NCI-H526 (cell line): ENCODE measurements around the gene DHRS12.
"Not testable (repeated sequence)": the region's sequence is repeated elsewhere in the genome, so short reads cannot be mapped to it uniquely, and the experiment has no call there.

Experiments used
- DNase-seq, 2 experiments: peaks; one replicate each; lab custom pipeline; 2025; lab: John Stamatoyannopoulos, UW

The DHRS12 gene

DNA sequence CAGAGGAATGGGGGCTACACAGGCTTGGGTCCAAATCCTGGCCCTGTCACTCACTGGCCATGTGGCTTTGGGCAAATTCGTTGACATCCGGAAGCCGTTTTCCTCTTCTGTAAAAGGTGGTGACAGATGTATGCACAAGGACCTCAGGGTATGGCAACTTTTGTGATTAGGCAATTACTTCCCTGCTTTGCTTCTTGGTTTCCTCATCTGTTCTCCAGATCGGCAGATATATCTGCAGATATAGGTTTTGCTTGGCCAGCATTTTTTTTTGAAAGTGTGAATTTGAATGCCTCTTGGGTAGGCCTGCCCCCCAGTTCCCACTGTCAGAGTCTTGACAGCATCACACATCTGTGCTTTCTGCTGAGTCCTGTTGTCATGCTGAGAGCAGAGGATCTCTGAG is 23.3 kb upstream of the DHRS12 start:
- no peak for DNase-seq

DNA sequence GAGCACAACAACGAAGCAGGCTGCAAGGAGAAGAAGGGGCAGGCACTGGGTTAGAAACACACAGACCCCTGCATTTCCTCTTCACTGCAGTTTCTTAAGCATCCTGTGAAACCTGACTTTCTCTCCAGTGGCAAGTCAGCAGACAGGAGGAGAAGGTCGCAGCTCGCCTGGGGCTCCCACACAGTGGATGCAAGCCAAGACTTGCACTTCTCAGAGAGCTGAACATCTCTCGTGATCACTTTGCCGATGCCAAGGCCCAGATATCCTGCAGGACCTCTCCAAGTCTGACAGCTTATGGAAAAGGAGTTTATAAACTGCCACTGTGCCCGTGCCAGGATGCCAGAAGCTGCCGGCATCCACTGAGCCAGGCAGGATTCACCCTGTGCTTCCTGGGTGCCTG is 22.6 kb upstream of the DHRS12 start:
- DNase-seq = no peak

DNA sequence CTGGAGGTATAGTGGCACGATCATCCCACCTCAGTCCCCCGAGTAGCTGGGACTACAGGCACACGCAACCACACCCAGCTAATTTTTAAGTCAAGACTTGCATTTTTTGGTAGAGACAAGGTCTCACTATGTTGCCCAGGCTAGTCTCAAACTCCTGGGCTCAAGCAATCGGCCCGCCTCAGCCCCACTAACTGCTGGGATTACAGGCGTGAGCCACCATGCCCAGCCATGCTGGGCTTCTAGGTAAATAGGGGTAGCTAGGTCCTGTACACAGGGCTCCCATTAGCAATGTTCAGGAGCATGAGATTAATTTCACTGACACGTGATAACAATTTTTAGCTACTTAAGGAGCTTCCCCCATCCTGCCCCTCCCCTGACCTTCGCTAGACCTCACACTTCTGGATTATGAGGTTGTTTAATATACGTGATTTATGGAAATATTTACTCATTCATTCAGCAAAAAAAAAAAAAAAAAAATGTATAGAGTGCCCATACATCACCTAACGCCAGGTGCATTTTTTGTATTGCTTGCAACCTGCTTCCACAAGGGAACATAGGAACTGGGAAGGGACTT is 21.8 kb upstream of the DHRS12 start:
- no peak for DNase-seq

DNA sequence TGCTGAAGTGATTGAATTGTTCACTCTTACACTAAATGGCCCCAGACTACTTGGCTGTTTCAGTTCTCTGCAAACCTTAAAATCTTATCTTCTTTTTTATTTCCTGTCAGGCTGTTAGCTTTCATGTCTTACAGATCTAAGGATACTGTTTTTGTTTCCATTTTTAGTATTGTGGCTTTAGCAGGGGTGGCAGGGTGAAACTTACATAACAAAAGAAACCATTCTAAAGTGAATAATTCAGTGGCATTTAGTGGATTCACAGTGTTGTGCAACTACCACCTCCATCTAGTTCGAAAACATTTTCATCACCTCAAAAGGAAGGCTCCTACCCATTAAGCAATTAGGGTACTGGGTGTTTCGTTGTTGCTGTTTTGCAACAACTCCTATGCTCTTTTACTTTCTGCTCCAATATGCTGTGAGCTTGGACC is 21.2 kb upstream of the DHRS12 start:
- DNase-seq = no peak

DNA sequence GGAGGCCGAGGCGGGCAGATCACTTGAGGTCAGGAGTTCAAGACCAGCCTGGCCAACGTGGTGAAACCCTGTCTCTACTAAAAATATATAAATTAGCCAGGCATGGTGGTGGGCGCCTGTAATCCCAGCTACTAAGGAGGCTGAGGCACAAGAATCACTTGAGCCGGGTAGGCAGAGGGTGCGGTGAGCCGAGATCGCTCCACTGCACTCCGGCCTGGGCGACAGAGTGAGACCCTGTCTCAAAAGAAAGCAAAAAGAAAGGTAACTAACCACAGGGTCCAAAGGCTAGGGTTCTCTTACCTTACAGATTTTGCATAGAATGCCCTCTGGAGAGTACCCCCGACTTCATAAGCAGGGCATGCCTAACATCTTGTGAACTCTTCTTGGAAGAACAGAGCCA is 20.7 kb upstream of the DHRS12 start:
- not testable (repeated sequence) for DNase-seq

DNA sequence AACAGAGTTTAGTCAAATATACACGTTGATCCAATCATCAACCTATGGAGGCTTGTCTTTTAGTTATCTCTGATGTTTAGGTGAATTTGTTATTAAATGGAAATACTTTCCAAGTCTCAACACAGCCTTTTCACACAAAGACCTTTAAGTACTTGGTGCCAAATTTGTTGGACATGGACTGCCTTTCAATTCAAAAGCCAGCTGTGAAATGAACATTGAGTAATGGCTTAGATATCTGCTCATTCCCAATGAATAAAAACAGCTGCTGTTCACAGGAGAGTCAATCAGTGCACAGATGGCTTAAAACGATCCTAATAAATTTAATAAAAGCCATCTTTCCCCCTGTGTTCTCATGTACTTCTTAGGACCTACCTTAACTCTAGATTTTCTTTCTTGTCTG is 19.9 kb upstream of the DHRS12 start:
- DNase-seq = no peak

DNA sequence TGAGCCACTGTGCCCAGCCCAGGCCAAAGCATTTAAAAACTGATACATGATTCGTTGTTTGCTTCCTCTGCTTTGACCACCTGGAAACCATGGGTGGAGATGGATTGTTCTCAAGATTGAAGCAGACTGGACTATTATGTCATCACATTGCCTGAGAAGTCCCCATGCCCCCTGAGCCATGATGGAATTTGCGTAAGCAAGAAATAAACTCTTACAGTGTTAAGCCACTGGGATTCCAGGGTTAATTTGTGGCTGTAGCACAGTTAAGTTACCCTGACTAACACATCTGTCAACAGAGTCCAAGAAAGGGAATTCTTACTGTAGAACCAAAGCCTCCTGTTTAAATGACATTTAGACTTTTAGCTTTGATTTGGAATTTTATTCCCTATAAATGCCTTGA is 19.4 kb upstream of the DHRS12 start:
- no peak for DNase-seq

DNA sequence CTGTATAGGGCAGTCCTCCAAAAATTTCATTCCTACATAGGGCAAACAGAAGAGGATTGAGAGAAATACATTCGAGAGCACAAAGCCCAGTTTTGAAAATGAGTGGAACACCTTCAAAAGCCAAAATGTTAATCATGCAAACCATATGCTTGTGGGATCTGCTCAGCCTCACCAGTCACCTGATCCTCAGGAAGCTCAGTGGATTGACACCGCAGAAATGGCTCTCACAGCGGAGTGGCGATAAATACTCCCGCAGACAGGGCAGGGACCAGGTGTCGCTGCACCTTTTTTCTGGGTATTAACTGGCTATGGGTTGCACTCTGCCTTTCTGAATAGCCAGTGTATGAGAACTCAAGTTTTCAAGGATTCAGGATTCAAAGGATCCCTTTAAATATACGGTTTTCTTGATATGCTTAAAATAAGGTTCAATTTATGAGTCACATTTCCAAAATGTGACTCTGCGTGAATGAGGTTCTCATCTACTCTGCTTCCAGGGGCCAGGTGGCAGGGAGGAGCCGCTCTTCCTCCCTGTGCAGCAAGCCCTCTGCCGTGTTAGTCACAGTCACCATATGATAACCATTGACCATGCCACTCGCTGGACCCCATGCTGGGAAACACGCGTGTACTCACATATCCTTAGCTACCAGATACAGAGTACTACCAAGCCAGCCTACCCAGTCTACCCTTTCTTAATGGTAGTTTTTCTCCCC is 18.3 kb upstream of the DHRS12 start:
- peak; percentile 49 to 76 for DNase-seq

DNA sequence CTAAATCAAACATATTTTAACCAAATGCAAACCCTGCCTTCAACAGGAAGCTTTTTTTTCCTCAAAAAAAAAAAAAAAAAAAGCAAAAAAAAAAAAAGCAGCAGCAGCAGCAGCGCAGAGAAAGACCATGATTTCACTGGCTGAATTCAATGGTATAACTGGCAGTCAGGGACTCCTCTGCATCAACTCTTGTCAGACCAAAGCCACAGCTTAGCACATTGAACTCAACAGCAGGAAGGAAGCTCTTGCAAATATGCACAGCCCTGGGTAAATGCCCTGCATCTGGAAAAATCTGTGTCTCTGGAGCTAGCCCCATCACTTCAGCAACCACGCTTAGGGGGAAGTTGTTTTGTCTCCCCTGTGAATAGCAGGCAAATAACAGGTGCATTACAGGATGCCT is 17.6 kb upstream of the DHRS12 start:
- DNase-seq = peak in 1 of 2 experiments; percentile 55

DNA sequence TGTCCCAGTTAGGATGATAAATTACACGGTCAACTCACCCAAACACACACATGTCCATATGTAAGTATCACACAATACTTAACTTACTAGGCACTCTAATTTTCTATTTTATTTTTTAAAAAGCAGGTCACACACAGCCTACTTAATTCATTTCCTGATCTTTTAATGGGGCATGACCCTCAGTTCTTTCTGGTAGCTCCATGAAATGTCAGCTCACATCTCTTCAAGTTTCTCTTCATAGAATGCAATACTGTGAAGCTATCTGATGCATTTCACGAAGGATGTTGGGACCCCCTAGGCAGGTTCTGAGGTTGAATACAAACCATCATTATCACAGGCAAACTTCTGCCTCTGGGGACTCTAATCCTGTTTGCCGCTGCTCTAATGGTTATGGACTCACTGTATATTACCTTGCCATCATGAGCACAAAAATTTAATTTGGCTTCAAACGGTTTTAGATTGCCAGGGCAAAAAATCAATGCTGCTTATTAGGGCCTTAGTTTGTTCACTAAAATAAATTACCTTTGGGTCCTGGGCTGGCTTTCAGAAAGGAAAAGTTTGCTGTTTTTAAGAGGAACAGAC is 16.1 kb upstream of the DHRS12 start:
- no peak for DNase-seq

DNA sequence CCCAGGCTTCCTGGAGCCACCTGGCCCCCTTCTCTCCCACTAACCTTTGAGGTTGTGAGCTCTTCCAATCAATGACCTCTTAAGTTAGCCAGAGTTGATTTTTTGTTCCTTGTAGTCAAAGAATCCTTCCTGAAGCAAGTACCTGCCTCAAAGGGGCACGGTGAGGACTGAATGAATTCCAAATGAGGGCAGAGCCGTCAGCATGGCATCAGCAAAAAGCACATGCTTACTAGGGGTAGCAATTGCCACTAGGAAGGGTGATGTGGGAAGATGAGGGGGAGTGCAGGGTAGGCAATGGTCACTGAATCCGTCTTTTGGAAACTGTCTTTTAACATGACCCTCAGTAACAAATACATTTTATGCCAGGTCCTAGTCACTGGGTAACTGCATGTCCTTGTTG is 15.6 kb upstream of the DHRS12 start:
- DNase-seq = no peak

DNA sequence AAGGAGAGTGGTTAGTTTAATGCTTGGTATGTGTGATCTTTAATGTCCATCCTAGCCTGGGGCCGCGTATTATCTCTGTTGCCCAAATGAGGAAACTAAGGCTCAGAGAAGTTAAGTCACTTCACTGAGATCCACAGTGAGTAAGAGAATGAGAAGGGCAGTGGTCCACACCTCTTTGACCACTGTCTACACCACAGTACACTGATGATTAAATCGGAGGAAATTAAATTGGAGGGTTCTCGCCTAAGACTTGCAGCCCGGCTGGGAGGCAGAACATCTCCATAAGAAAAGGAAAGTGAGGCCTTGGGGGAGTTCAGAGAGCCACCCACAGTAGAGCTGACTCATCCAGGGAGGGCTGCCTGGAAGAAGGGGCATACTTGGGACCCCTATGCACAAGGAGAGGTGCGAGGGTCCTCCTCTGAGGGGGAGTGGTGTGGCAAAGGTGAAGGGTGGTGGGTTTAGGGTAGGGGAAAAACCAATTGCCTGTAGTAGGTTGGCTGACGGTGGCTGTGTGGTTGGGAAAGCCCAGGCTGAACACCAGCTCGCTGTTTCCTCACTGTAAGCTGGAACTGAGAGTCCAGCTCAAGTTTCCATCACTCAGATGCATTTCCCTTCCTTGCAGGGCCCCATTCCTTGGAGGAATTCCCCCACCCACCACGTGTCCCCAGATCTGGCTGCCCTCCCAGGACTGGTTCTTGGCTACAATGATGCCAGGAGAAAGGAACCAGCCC is 15.0 kb upstream of the DHRS12 start:
- DNase-seq = no peak

DNA sequence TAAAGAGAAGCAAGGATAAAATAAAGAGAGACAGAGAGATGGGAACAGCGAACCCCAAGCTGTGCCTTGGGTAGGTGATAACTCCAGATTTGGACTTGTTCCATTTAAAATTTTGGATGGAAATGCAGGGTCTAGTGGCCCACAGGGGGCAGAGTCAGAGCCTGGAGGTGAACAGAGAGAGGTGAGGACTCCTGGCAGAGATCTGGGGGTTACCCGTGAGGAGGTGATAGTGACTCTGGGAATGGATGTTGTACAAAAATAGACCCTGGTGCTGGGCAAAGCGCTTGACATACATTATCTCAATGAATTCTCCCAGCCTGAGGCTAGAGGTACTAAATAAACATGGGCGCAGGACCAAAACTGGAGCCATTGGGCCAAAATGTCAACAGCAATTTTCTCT is 14.3 kb upstream of the DHRS12 start:
- no peak for DNase-seq

DNA sequence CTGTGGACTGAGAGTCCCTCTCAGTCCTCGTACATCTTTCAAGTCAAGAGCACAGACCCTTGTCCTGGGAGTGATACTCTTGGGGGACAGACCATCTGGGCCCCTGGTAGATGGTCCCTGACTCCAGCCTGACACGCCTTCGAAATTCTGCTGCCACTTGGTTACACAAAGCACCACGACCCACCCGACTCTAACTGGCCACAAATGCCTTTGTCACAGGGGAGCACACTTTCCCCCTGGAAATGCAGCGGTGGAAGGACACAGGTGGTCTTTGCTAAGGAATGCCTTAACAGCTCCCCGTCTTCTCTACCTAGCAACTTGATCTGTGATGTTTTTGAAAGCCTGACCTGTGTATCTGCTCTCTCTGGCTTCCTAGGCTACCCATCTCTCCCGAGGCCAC is 13.8 kb upstream of the DHRS12 start:
- no peak for DNase-seq

DNA sequence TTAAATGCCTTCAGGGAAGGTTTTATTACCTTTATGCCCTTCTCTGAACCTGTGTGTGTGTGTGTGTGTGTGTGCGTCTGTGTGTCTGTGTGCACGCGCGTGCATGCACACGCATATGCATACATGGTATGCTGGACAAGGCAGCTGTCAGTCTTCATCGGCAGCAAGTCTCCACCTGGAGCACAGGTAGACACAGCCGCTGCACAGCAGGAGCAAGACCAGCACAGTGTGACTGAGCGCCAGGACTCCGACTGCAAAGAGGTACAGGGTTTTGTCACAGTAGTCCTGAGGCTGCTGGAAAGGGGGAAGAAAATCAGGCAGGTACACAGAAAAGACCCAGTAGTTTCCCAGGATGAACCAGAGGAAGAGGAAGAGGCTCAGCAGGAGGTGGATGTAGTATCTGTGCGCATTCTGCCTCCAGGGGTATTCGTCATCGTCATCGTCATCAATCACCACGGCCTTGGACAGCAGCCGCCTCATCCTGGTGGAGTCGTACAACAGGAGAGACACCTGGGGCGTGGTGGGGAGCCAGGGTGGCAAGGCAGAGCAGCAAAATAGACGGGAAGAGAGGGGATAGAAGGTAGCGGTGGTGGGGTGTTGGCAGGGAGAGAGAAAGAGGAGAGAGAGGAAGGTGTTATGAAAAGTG is 12.8 kb upstream of the DHRS12 start:
- peak in 1 of 2 experiments; percentile 16 for DNase-seq

DNA sequence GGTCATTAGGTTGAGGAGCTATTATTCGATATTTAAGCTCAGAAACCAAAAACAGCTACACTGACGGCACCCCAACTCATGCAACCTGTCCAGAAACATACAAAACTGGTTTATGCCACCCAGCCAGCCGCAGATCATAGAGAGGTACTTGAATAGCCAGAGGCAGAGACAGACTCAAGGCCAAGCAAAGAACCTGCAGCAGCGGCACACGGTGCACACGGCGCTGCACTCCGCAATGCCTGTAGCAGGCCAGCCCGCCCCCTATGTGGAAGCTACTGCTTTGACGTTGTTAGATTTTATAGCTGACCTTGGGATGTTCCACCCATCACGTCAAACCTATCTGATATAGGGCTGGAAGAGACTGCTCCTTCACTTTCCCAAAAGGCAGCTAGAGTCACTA is 11.9 kb upstream of the DHRS12 start:
- no peak for DNase-seq

DNA sequence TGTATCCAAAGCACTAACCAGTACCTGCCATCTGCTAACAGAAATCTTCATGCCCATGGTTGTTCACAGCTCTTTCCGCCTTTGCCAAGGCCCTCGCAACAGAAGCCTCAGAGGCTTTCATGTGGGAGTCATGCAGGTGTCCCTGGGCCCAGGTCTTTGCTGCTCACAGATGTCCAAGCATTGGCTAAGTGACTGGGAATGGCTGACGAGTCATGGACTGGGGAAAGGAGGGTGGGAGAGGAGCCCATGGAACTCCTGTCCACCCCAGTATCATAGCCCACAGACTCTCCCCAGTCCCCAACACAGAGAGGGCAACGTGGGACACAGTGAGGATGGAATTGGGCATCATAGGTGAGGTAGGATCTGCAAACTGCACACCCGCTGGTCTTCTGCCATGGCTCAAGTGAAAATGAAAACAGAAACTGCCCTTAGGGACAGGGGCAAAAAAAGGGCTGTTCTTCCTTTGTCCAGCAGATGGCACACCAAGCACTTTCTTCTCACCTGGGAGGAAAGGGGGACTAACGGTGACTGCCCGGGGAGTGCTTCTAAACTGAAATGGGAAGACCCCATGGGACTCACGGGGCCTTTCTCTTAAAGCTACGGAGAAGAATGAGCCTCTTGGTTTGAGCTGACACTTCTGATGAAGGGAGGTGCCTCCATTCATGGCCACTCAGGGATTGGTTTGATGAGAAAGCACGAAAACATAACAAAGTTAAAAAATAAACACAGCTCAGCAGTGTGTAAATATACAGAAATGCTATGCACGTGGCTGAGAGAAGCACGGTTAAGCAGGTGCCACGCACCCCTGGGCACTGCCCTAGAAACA is 11.1 kb upstream of the DHRS12 start:
- peak; percentile 53 to 84 for DNase-seq

DNA sequence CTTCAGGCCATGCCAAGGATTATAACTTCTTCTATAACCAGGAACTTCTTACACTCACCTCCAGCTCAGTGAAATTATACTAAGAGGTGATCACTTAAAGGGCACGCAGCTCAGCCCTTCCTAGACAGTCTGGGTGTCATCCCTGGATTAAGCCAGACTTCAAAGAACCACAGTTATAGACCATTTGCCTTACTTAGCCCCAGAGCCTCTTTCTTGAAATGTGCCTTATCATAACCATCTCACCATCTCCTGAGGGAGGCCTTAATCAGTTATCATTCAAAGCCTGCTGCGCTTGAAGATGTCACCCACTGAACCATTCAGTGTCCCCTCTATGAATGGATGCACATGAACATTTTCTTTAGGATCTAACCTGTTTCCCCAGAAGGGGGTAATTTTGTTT is 10.1 kb upstream of the DHRS12 start:
- DNase-seq = no peak

DNA sequence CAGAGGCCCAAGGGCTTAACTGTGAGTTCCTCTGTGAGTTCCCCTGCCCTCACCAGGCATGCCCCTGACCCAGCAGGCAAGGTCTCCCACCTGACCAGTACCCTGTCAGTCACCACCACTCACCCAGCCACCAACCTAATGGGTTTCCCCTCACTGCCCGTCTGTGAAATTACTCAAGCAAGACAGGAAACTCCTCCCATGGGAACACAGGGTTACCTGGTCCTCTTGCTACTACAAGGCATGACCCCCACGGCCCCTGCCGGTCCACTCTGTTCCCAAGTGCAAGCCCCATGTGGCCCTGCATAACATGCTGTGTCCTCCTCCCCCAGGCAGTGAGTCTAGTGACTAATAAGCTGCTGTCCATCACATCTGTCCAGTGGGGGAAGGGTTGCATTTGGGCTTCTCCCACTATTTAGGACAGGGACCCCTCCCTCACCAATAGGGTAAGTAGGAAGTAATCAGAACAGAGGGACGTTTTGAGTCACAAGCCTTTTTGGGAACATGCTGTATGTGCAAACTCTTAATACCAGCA is 8.0 kb upstream of the DHRS12 start:
- peak in 1 of 2 experiments; percentile 40 for DNase-seq

DNA sequence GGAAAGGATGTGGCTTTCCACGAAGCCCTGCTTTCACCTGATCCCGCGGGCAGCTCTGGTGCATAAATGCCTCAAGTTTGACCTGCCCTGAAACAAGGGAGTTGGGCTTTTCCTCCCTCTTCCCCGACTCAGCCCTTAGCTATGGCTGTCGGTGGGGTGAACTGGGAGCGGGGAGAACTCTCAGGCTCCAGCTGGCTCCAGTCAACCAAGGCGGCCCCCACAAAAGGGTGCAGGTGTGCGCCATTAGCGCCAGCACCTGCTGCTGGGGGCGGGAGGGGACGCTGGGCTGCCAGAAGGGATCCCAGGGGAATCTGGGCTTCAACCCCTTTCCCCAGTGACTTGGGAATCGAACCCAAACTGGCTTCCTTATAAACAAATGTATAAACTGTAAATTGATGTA is 7.1 kb upstream of the DHRS12 start:
- DNase-seq = peak; percentile 37 to 92

DNA sequence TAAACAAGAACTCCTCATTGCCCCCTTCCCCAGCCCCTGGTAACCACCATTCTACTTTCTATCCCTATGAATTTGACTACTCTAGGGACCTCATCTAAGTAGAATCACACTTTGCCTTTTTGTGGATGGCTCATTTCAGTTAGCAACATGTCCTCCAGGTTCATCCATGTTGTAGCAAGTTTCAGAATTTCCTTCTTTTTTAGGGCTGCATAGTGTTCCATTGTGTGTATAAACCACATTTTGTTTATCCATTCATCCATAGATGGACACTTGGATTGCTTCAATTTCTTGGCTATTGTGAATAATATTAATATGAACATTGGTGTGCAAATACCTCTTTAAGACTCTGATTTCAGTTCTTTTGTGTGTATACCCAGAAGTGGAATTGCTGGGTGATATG is 4.8 kb upstream of the DHRS12 start:
- DNase-seq = no peak
